NB4 (cell line): ENCODE data around the gene ENTPD1.

Experiments
- DNase-seq: peaks from one replicate; pipeline ENCODE4 v3.0.0; 2010; ENCODE audit warnings: low read depth
- H3K4me3 ChIP-seq: one replicate; pipeline ENCODE4 v1.5.1; 2011; ENCODE audit warnings: mild to moderate bottlenecking, low read depth, low read length, moderate library complexity
- CTCF ChIP-seq: IDR thresholded peaks from one replicate; pipeline ENCODE4 v1.5.1; 2012; ENCODE audit warnings: low read depth, low read length
- MAX ChIP-seq: IDR thresholded peaks from 2 replicates; pipeline ENCODE4 v1.6.1; 2011; ENCODE audit warnings: low read depth, low read length
- MYC ChIP-seq: IDR thresholded peaks from 2 replicates; pipeline ENCODE4 v1.6.1; 2011; ENCODE audit warnings: low read depth, low read length
- POLR2A ChIP-seq: IDR thresholded peaks from 2 replicates; pipeline ENCODE4 v1.6.1; 2011; ENCODE audit warnings: mild to moderate bottlenecking; ENCODE audit not compliant: insufficient read length; ENCODE audit errors: extremely low read depth

The ENTPD1 gene

DNA sequence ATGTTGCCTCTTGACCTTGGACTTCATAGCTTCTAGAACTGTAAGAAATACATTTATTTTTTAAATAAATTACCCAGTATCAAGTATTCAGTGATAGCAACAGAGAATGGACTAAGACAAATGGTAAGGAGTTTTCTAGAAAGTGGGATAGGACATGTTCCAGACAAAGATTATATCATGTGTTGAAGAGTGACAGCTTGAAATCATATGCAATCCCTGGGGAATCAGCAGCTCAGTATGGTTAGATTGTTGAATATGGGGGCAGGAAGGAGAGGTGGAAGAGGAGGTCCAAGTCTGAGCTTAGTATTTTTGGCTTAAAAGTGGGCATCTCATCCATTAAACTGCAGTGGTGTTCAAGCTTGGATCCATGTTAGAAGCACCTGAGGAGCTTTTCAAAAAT lies 74.1 kb downstream of the ENTPD1 start:
- DNase-seq, result no peak
- H3K4me3 ChIP-seq, result no peak overlapping the region
- TF ChIP-seq MAX (no peak), MYC (no peak), POLR2A (no peak), CTCF (no peak)

DNA sequence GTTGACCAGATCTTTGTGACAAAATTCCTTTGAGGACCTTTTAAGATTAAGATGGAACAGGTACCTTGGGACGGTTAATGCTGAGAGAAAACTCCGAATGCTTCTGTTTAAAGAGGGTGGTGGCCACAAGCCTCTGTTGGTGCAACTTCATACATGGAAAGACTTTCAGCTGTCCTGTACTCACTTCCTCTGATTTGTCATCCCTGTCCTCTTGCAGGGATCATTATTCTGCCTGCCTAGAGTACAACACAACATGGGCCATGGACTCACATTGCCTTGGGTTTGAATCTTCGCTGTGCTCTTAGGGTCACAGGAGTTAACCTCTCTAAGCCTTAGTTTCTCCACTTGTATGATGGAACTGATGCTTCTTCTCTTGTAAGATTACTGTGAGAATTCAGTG lies 75.1 kb downstream of the ENTPD1 start:
- TF ChIP-seq CTCF, result no peak
- no peak for DNase-seq
- H3K4me3 ChIP-seq, result no peak overlapping the region

GRCh38 chr10:95831515-95831914 lies 75.6 kb downstream of the ENTPD1 start:
- no peak for DNase-seq
- H3K4me3 ChIP-seq, result no peak overlapping the region
- no peak for TF ChIP-seq MAX
- no peak for TF ChIP-seq CTCF
- TF ChIP-seq MYC, result no peak
- TF ChIP-seq POLR2A, result no peak

- DNase-seq, result no peak
- no peak for TF ChIP-seq MYC
- TF ChIP-seq POLR2A, result no peak
- no peak overlapping the region for H3K4me3 ChIP-seq
Observed at GRCh38 chr10:95832216-95833041, 76.5 kb downstream of the ENTPD1 start.

DNA sequence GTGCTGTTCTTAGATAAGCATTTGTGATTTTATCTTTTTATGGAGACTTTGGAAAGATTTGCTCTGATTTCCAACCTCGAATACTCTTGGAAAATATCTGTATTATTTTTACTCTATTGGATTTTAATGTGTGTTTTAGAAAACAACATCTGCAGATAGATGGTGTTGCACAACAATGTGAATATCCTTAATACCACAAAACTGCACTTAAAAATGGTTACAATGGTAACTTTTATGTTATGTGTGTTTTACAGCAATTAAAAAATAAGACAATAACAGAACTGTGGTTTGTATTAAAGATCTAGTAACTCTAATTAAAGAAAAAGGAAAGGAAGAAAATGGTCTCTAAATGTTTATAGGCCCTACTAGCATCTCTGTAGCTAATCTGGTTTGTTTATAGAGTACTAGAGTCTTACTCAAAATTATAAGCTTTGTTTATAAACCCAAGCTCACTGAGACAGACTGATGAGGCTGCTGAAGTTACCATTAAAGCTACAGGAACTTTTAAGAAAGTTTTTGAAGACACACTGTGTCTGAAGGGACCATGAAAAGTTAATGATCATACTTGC lies 77.2 kb downstream of the ENTPD1 start:
- no peak for DNase-seq
- no peak overlapping the region for H3K4me3 ChIP-seq
- TF ChIP-seq MAX (no peak), POLR2A (no peak), MYC (no peak), CTCF (no peak)

- no peak for DNase-seq
- TF ChIP-seq CTCF (no peak), MAX (no peak), MYC (no peak), POLR2A (no peak)
- H3K4me3 ChIP-seq, result no peak overlapping the region
Observed at GRCh38 chr10:95834406-95834805, 78.4 kb downstream of the ENTPD1 start.
